ENCODE results near the gene TNRC6A. TPM values are rescaled to one million over a fixed set of nuclear protein-coding genes. Genes with fewer than 3 reads are reported as not detected.

Gene TNRC6A
- total and polyA plus RNA-seq, 9 of the 15 experiments (the other 6 are each of a cell fraction or from before 2014, with no cell fraction given) = 3.4 to 32.1 (median 26.6) TPM

GRCh38 chr16:24844101-24845030 is 114.9 kb downstream of the TNRC6A start (continued):
- TF ChIP-seq PKNOX1 (IDR thresholded peaks at IDR 0.05) (peak; percentile 55; the same call in 1 of the 2 replicates), VEZF1 (CRISPR knock-in tag; IDR thresholded peaks at IDR 0.05) (peak; percentile 28; the same call in 1 of the 2 replicates), MCM2 (IDR thresholded peaks at IDR 0.05; ENCODE audit: low read depth) (no peak), MTF1 (CRISPR knock-in tag; IDR thresholded peaks at IDR 0.05; ENCODE audit: borderline replicate concordance) (no peak), TAL1 (IDR thresholded peaks at IDR 0.05) (peak; percentile 82), NCOA6 (IDR thresholded peaks at IDR 0.05) (no peak), ZEB2 (IDR thresholded peaks at IDR 0.05) (peak; percentile 98), BHLHE40 (IDR thresholded peaks at IDR 0.05; ENCODE audit: low read length) (peak; percentile 61), NEUROD1 (IDR thresholded peaks at IDR 0.05; ENCODE audit: borderline replicate concordance, low read depth, low read length, partially characterized antibody) (peak; percentile 58), ZNF175 (CRISPR knock-in tag; IDR thresholded peaks at IDR 0.05; ENCODE audit: low read depth) (no peak), RBFOX2 (IDR thresholded peaks at IDR 0.05; ENCODE audit: low read depth, low read length) (no peak), TAF15 (IDR thresholded peaks at IDR 0.05; ENCODE audit: low read depth, low read length) (no peak), HOXB6 (CRISPR knock-in tag; IDR thresholded peaks at IDR 0.05; ENCODE audit: borderline replicate concordance) (no peak), SMARCA4 (IDR thresholded peaks at IDR 0.05) (peak; percentile 97), ESRRA (IDR thresholded peaks at IDR 0.05; ENCODE audit: borderline replicate concordance, low read depth) (no peak), GABPB2 (CRISPR knock-in tag; conservative IDR thresholded peaks at IDR 0.05) (no peak), RNF2 (IDR thresholded peaks at IDR 0.05) (no peak), ZNF347 (CRISPR knock-in tag; IDR thresholded peaks at IDR 0.05; ENCODE audit: low read depth) (no peak), GATAD2A (IDR thresholded peaks at IDR 0.05) (peak; percentile 80), ZNF507 (tag; conservative IDR thresholded peaks at IDR 0.05) (no peak), RUNX1 (IDR thresholded peaks at IDR 0.05; ENCODE audit: low read depth) (no peak), PML (IDR thresholded peaks at IDR 0.05; ENCODE audit: low read length) (peak; percentile 63), HDAC3 (IDR thresholded peaks at IDR 0.05; ENCODE audit: borderline replicate concordance, partially characterized antibody) (no peak), CREB3L1 (IDR thresholded peaks at IDR 0.05; ENCODE audit: borderline replicate concordance, low read depth) (0 out of 2 replicates have a peak, but pooled peaks have one; percentile 35), NRF1 (conservative IDR thresholded peaks at IDR 0.05 in 1 of 2, IDR thresholded peaks at IDR 0.05 in 1 of 2) (peak in 1 of 2 experiments; percentile 48; a peak in 2 of 4 replicates), U2AF2 (optimal IDR thresholded peaks at IDR 0.05; ENCODE audit: low read depth, low read length) (no peak), PCBP1 (IDR thresholded peaks at IDR 0.05; ENCODE audit: low read depth, low read length, poor library complexity, severe bottlenecking) (no peak)
